OCI-LY3 (cell line): ENCODE measurements around the gene MXI1.

ENCODE experiments used
- H2AFZ ChIP-seq: fragments of 200-600, 300-600 bp; shearing (Covaris generic); 2 replicates; pipeline ENCODE4 v1.6.0; 2014; ENCODE audit warnings: antibody characterized with exemption, low read depth, low read length
- H3K27ac ChIP-seq: fragments of 200-600, 300-600 bp; sonication (generic); 2 replicates; pipeline ENCODE4 v1.5.1; 2014; ENCODE audit warnings: mild to moderate bottlenecking, low read length, moderate library complexity, mixed read lengths
- H3K27me3 ChIP-seq: fragments of 200-600, 300-600 bp; sonication (generic); 2 replicates; pipeline ENCODE4 v1.6.1; 2014; ENCODE audit warnings: low read depth, low read length, mixed read lengths
- H3K36me3 ChIP-seq: fragments of 200-600, 300-600 bp; sonication (generic); replicated peaks from 2 replicates; pipeline ENCODE3; 2014; ENCODE audit warnings: low read depth, low read length, mixed read lengths
- H3K4me1 ChIP-seq: fragments of 300-600, 200-600 bp; sonication (generic); 2 replicates; pipeline ENCODE4 v1.6.1; 2014; ENCODE audit warnings: low read length, mixed read lengths
- H3K4me2 ChIP-seq: fragments of 200-600, 300-600 bp; sonication (generic); 2 replicates; pipeline ENCODE4 v1.6.1; 2014; ENCODE audit warnings: low read length, mixed read lengths
- H3K4me3 ChIP-seq: fragments of 300-600, 200-600 bp; sonication (generic); 2 replicates; pipeline ENCODE4 v1.5.1; 2014; ENCODE audit warnings: antibody characterized with exemption, mild to moderate bottlenecking, low read length, moderate library complexity
- H3K79me2 ChIP-seq: fragments of 300-600, 200-600 bp; shearing (Covaris generic); 2 replicates; pipeline ENCODE4 v1.6.1; 2014; ENCODE audit warnings: mild to moderate bottlenecking, low read length, mixed read lengths
- H3K9ac ChIP-seq: fragments of 300-600, 200-600 bp; shearing (Covaris generic); 2 replicates; pipeline ENCODE4 v1.6.0; 2014; ENCODE audit warnings: mild to moderate bottlenecking, low read length, moderate library complexity
- H3K9me3 ChIP-seq: fragments of 200-600, 300-600 bp; shearing (Covaris generic); 2 replicates; pipeline ENCODE4 v1.6.1; 2014; ENCODE audit warnings: low read length, mixed read lengths; ENCODE audit not compliant: insufficient read depth
- H4K20me1 ChIP-seq: fragments of 200-600, 300-600 bp; sonication (generic); 2 replicates; pipeline ENCODE4 v1.6.1; 2016; ENCODE audit warnings: low read length, mixed read lengths; ENCODE audit not compliant: insufficient read depth
- EZH2phosphoT487 ChIP-seq: fragments of 200-600 bp; shearing (Covaris generic); IDR thresholded peaks from 2 replicates; pipeline ENCODE4 v1.6.1; 2018; ENCODE audit warnings: antibody characterized with exemption, mixed run types, low read depth
- TF ChIP-seq, protein P1 (sequence below): fragments of 200-600, 300-600 bp; sonication (generic); IDR thresholded peaks from 2 replicates; pipeline ENCODE4 v1.5.1; 2014; ENCODE audit warnings: antibody characterized with exemption, low read length, low read depth

The MXI1 gene

DNA sequence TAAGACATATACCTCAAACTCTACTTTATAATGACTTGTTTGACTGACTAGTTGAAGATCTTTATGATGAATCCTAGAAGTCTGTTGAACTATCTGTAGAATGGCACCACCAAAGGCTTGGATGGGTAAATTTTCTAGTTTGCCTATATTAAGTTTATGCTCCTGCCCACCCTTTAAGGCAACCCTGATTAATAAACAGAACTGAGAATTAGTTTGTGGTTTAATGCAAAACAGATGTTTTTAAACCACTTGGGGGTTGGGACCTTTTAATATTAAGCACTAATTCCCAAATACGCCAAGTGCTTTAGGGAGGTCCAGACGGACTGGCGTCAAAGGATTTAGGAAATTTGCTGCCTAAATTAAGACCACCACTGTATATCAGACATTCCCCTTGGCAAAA is 76.9 kb downstream of the MXI1 start:
- Histone ChIP-seq H3K9me3 (no peaks in the 10 kb centered on the region), H3K4me1 (peaks cover 4% of the 10 kb centered on the region), H3K36me3 (peaks cover 22% of the 10 kb centered on the region), H4K20me1 (peaks cover 3% of the 10 kb centered on the region; the same call in 1 of the 2 replicates), H3K27ac (no peak overlapping the region), H3K4me2 (no peak overlapping the region), H3K9ac (no peak overlapping the region), H3K4me3 (no peak overlapping the region), H3K79me2 (no peaks in the 10 kb centered on the region), H3K27me3 (no peaks in the 10 kb centered on the region), H2AFZ (no peak overlapping the region)
- TF ChIP-seq, protein P1, sequence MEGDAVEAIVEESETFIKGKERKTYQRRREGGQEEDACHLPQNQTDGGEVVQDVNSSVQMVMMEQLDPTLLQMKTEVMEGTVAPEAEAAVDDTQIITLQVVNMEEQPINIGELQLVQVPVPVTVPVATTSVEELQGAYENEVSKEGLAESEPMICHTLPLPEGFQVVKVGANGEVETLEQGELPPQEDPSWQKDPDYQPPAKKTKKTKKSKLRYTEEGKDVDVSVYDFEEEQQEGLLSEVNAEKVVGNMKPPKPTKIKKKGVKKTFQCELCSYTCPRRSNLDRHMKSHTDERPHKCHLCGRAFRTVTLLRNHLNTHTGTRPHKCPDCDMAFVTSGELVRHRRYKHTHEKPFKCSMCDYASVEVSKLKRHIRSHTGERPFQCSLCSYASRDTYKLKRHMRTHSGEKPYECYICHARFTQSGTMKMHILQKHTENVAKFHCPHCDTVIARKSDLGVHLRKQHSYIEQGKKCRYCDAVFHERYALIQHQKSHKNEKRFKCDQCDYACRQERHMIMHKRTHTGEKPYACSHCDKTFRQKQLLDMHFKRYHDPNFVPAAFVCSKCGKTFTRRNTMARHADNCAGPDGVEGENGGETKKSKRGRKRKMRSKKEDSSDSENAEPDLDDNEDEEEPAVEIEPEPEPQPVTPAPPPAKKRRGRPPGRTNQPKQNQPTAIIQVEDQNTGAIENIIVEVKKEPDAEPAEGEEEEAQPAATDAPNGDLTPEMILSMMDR, result no peak
- no peak for TF ChIP-seq EZH2phosphoT487

DNA sequence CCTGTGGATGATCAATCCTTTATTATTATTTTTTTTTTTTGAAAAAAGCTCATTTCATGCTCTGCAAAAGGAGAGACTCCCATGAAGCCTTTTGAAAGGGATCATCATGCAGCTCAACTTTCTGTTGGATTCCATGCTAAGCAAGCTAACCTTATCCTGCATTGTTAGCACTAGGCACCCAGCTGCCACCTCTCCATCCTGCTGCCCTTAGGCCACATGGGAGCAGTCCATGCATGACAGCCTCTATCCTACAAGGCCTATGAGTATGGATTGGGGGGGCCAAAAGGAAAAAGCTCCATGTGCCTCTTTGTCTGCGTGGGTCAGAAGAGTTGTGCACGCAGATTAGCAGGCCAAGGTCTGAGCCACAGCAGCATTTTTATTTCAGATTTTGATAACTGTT is 78.1 kb downstream of the MXI1 start:
- H4K20me1 ChIP-seq, result peaks cover 10% of the 10 kb centered on the region; the same call in 1 of the 2 replicates
- H3K27ac ChIP-seq, result no peak overlapping the region

DNA sequence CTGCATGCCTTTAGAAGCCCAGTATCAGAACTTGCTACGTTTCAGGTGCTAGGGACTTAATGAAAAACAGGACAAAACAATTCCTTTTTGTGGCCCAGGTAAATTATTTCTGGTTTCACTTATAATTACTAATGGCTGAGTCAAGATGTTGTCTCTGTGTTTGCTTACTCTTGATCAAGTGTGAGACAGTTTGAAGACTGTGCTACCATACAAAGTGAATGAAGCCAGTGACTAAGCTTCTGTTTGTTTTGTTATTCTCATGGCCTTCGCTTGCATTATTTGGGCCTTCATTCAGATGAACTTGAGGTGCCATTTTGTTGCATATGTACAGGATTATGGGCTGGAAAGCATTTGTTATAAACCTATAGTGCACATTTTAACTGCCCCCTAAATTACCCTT is 79.4 kb downstream of the MXI1 start:
- Histone ChIP-seq H3K27ac (no peak overlapping the region), H3K4me1 (peaks cover 3% of the 10 kb centered on the region), H3K36me3 (peaks cover 27% of the 10 kb centered on the region), H3K4me3 (no peak overlapping the region), H3K27me3 (no peaks in the 10 kb centered on the region), H3K79me2 (no peaks in the 10 kb centered on the region), H3K9ac (no peak overlapping the region), H3K9me3 (no peaks in the 10 kb centered on the region), H3K4me2 (no peak overlapping the region), H2AFZ (no peak overlapping the region), H4K20me1 (peaks cover 10% of the 10 kb centered on the region; the same call in 1 of the 2 replicates)
- TF ChIP-seq, protein P1, result no peak
- no peak for TF ChIP-seq EZH2phosphoT487

More for the DNA sequence above, 78.1 kb downstream of the MXI1 start:
- H3K27me3 ChIP-seq, result no peaks in the 10 kb centered on the region
- no peaks in the 10 kb centered on the region for H3K79me2 ChIP-seq
- peaks cover 22% of the 10 kb centered on the region for H3K36me3 ChIP-seq
- H2AFZ ChIP-seq, result no peak overlapping the region
- peaks cover 3% of the 10 kb centered on the region for H3K4me1 ChIP-seq
- H3K4me3 ChIP-seq, result no peak overlapping the region
- no peaks in the 10 kb centered on the region for H3K9me3 ChIP-seq
- TF ChIP-seq EZH2phosphoT487, result no peak
- TF ChIP-seq, protein P1, result no peak
- no peak overlapping the region for H3K9ac ChIP-seq
- no peak overlapping the region for H3K4me2 ChIP-seq

DNA sequence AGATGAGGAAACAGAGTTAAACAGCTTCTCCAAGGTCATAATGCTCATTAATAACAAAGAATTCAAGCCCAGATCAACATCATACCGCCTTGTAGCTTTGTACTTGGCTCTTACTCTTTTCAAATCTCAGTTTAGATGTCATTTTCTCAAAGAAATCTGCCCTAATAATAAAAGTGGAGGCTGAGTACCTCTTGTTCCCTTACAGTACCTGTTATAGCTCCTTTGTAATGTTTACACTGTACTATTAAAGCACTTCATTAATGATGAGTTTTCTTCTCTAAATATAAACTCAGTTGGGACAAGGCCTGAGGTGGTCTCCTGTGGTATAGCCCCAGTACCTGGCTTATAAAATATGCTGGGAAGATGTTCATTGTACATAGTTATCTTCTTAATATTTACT is 89.6 kb downstream of the MXI1 start:
- Histone ChIP-seq H4K20me1 (peaks cover 3% of the 10 kb centered on the region; the same call in 1 of the 2 replicates), H3K27me3 (no peaks in the 10 kb centered on the region), H3K4me3 (no peak overlapping the region), H3K36me3 (peaks cover 68% of the 10 kb centered on the region), H3K79me2 (peaks cover 25% of the 10 kb centered on the region), H3K9ac (no peak overlapping the region), H3K9me3 (no peaks in the 10 kb centered on the region), H3K4me2 (no peak overlapping the region), H3K27ac (no peak overlapping the region), H2AFZ (no peak overlapping the region), H3K4me1 (no peaks in the 10 kb centered on the region)
- no peak for TF ChIP-seq EZH2phosphoT487
